Heart right ventricle (tissue), 16 donors: ENCODE results near the gene SLC38A5. TPM values are rescaled to one million over a fixed set of nuclear protein-coding genes. Genes with fewer than 3 reads are reported as not detected.
A peak's percentile ranks its signal among the peaks of the same experiment; 100 is the strongest.

ENCODE experiments used
- ATAC-seq, 8 donors: fragments of 200-7000 bp; cut with Tn5 transposase; one replicate each; pipeline ENCODE4 v1.9.1; 2020; ENCODE audit warnings: mild to moderate bottlenecking in 8 of 8, moderate library complexity in 8 of 8, moderate number of reproducible peaks in 1 of 8
- DNase-seq, 2 donors: peaks; one replicate each; pipeline ENCODE4 v3.0.0-alpha.2; 2020
- H3K27ac ChIP-seq, 10 donors: fragments of 200-600 bp; sonication (generic) in 2 of 10; one replicate each; pipeline versions ENCODE4 v1.5.0 to v1.8.0; 2020 to 2022; ENCODE audit warnings: mild to moderate bottlenecking in 3 of 10
- H3K27me3 ChIP-seq, 7 donors: fragments of 200-600 bp; one replicate each; pipeline ENCODE4 v1.8.0; 2021 to 2022; ENCODE audit warnings: mild to moderate bottlenecking in 2 of 7
- H3K36me3 ChIP-seq, 9 donors: fragments of 200-600 bp; sonication (generic) in 1 of 9; one replicate each; pipeline versions ENCODE4 v1.5.0 to v1.8.0; 2020 to 2022; ENCODE audit warnings: mild to moderate bottlenecking in 2 of 9
- H3K4me1 ChIP-seq, 9 donors: fragments of 200-600 bp; sonication (generic) in 1 of 9; one replicate each; pipeline versions ENCODE4 v1.5.0 to v1.8.0; 2020 to 2022; ENCODE audit warnings: mild to moderate bottlenecking in 4 of 9
- H3K4me3 ChIP-seq, 10 donors: fragments of 200-600 bp; sonication (generic) in 2 of 10; one replicate each; pipeline versions ENCODE4 v1.5.0 to v1.8.0; 2020 to 2022; ENCODE audit warnings: mild to moderate bottlenecking in 7 of 10, moderate library complexity in 2 of 10
- H3K9me3 ChIP-seq, 11 donors: fragments of 200-600 bp in 10 of 11; sonication (generic) in 2 of 11; one replicate each; pipeline versions ENCODE4 v1.5.0 to v1.8.0; 2013 to 2022; ENCODE audit warnings: mild to moderate bottlenecking in 2 of 11, control low read depth in 1 of 11, moderate library complexity in 1 of 11
- CTCF ChIP-seq, 9 donors: fragments of 200-600 bp; sonication (generic) in 2 of 9; IDR thresholded peaks; one replicate each; pipeline versions ENCODE4 v1.5.0 to v1.8.0; 2021 to 2022; ENCODE audit warnings: antibody characterized with exemption in 9 of 9, mild to moderate bottlenecking in 5 of 9, moderate library complexity in 1 of 9
- WGBS, 2 donors: extraction: QIAGEN DNeasy Blood & Tissue Kit; methylation state at CpG; one replicate each; pipeline ENCODE4 v1.1.7; 2013; ENCODE audit warnings: inconsistent platforms in 1 of 2; 5-methylcytosine and 5-hydroxymethylcytosine counted together
- intact Hi-C, 10 donors: fragments of 100-400 bp; cut with DNase I; formaldehyde crosslinking; loops; one replicate each; pipeline versions ENCODE4 v1.11.1 to v1.14.2; 2022
- polyA plus RNA-seq, 2 donors: library from polyadenylated mRNA; stranded (reverse); fragments of 200-250 nt; gene quantifications; one replicate each; pipeline ENCODE4 v1.2.3, GENCODE V29; 2013
- total RNA-seq, 10 donors: library from RNA; stranded (reverse); fragmentation: NEBNext Ultra II Directional in 3 of 10; extraction: Animal tissue kit (Norgen Biotek cat#: 25700) in 3 of 10; gene quantifications; one replicate each; pipeline versions ENCODE4 v1.2.1 to v1.2.4, GENCODE V29; 2021 to 2023
- donor health status: Arrhythmogenic right ventricular cardiomyopathy.
- donor health status: ischemic (EF 13 %, LVEDD 7.1; RV severe dilation, severe dysfunction).
- donor health status: healthy with polysubstance abuse.
- donor health status: DM: no; HTN: yes; CAD: no.
- donor health status: DM: no; HTN: no; CAD: no.
- donor health status: ischemic (EF 25% LVEDD 6.9; RV normal size, moderate dysfunction).
- donor health status: ischemic (EF 25% LVEDD 5.7; RV mildly dilated, moderate dysfunction).
- donor health status: healthy.
- donor health status: DM: yes; HTN: yes; CAD: no.
- donor health status: Ischemic cardiomyopathy.
- donor health status: ischemic (EF 35%, LVEDD 5.7; RV mildly dilated, moderate dysfunction).
- donor health status: nonischemic (EF 11% LVEDD 7.7; RV severe dilation, severe dysfunction).
- donor health status: DM: yes; HTN: yes; CAD: no.
- donor health status: PGD.
- donor health status: ischemic (EF 29% LVEDD 5.4; RV normal size, mild dysfunction).
- donor health status: nonischemic (EF 23%, LVEDD 6.1; RV moderate dilation, normal function).

Gene SLC38A5
- total and polyA plus RNA-seq, 12 donors, result 0.64 to 15.4 (median 1.8) TPM

- Histone ChIP-seq H3K4me3 (peak within 1 kb of the TSS; percentile 32 to 90 (median 72)), H3K27me3 (no peaks in the 10 kb centered on the region), H3K36me3 (peaks cover 0 to 12% (median 0%) of the 10 kb centered on the region in 9 donors), H3K4me1 (peaks cover 0 to 10% (median 5%) of the 10 kb centered on the region in 9 donors), H3K9me3 (no peaks in the 10 kb centered on the region), H3K27ac (peak within 1 kb of the TSS; percentile 50 to 87 (median 80))
- ATAC-seq (peak; percentile 93 to 98 (median 96)), DNase-seq (peak; percentile 86 to 87)
- intact Hi-C loops, result loop anchor here in 1 of 10 donors (10.0 kb wide), 1 partner anchor 66 kb away; the partner anchor contains the start of gene RBM3
- TF ChIP-seq CTCF (IDR thresholded peaks at IDR 0.05), result no peak
- 0% methylated on average over 31 to 56 of the region's 65 CpGs for WGBS, 2 donors
These were observed 38.6 kb upstream of the SLC38A5 start, which contains the start of gene PORCN for GRCh38 chrX:48508400-48509244. TSS of gene PORCN (plus strand) at chrX:48508992. CDS start at chrX:48509821, 829 bp downstream.

GRCh38 chrX:48507246-48507645 is 37.2 kb upstream of the SLC38A5 start:
- no peak for TF ChIP-seq CTCF (IDR thresholded peaks at IDR 0.05)
- Histone ChIP-seq H3K4me3 (no peak overlapping the region), H3K27me3 (no peaks in the 10 kb centered on the region), H3K27ac (no peak overlapping the region), H3K9me3 (no peaks in the 10 kb centered on the region), H3K36me3 (peaks cover 0 to 4% (median 0%) of the 10 kb centered on the region in 9 donors), H3K4me1 (peaks cover 0 to 10% (median 5%) of the 10 kb centered on the region in 9 donors)
- intact Hi-C loops, result loop anchor here in 1 of 10 donors (10.0 kb wide), 1 partner anchor 68 kb away; the partner anchor contains the start of gene RBM3
- 81 to 85% methylated on average over 5 of the region's 5 CpGs for WGBS, 2 donors
- DNase-seq, result no peak
- no peak for ATAC-seq

GRCh38 chrX:48505481-48505880 is 35.4 kb upstream of the SLC38A5 start:
- no peak for DNase-seq
- TF ChIP-seq CTCF (IDR thresholded peaks at IDR 0.05), result no peak
- no peak overlapping the region for H3K27ac ChIP-seq
- intact Hi-C loops, result loop anchor here in 1 of 10 donors (10.0 kb wide), 1 partner anchor 69 kb away; the partner anchor contains the start of gene RBM3
- H3K27me3 ChIP-seq, result no peaks in the 10 kb centered on the region
- peaks cover 0 to 10% (median 5%) of the 10 kb centered on the region in 9 donors for H3K4me1 ChIP-seq
- no peak overlapping the region for H3K4me3 ChIP-seq
- no peaks in the 10 kb centered on the region for H3K36me3 ChIP-seq
- no peaks in the 10 kb centered on the region for H3K9me3 ChIP-seq
- WGBS, 2 donors, result 70 to 82% methylated on average over 5 of the region's 5 CpGs
- no peak for ATAC-seq

- Histone ChIP-seq H3K4me1 (peaks cover 0 to 5% (median 0%) of the 10 kb centered on the region in 9 donors), H3K4me3 (no peak overlapping the region), H3K9me3 (no peaks in the 10 kb centered on the region), H3K27me3 (no peaks in the 10 kb centered on the region), H3K36me3 (no peaks in the 10 kb centered on the region), H3K27ac (no peak overlapping the region)
- no peak for DNase-seq
- intact Hi-C loops, result loop anchor here in 1 of 10 donors (10.0 kb wide), 1 partner anchor 71 kb away; the partner anchor contains the start of gene RBM3
- no peak for TF ChIP-seq CTCF (IDR thresholded peaks at IDR 0.05)
- no peak for ATAC-seq
- WGBS, 2 donors, result 74 to 78% methylated on average over 7 of the region's 7 CpGs
These were observed 34.2 kb upstream of the SLC38A5 start for GRCh38 chrX:48504261-48504660.
